GM08714 (cell line): ENCODE results near the gene GDF10.

Source experiments
- H3K4me3 ChIP-seq: fragments of 200-500 bp; sonication (Bioruptor generic); 2 replicates; pipeline ENCODE4 v1.5.1; 2014; ENCODE audit warnings: mild to moderate bottlenecking, low read length, inconsistent platforms
- ZNF274 ChIP-seq: IDR thresholded peaks from 2 replicates; pipeline ENCODE4 v1.6.1; 2012; ENCODE audit warnings: mild to moderate bottlenecking, low read depth, low read length

The GDF10 gene, protein sequence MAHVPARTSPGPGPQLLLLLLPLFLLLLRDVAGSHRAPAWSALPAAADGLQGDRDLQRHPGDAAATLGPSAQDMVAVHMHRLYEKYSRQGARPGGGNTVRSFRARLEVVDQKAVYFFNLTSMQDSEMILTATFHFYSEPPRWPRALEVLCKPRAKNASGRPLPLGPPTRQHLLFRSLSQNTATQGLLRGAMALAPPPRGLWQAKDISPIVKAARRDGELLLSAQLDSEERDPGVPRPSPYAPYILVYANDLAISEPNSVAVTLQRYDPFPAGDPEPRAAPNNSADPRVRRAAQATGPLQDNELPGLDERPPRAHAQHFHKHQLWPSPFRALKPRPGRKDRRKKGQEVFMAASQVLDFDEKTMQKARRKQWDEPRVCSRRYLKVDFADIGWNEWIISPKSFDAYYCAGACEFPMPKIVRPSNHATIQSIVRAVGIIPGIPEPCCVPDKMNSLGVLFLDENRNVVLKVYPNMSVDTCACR

DNA sequence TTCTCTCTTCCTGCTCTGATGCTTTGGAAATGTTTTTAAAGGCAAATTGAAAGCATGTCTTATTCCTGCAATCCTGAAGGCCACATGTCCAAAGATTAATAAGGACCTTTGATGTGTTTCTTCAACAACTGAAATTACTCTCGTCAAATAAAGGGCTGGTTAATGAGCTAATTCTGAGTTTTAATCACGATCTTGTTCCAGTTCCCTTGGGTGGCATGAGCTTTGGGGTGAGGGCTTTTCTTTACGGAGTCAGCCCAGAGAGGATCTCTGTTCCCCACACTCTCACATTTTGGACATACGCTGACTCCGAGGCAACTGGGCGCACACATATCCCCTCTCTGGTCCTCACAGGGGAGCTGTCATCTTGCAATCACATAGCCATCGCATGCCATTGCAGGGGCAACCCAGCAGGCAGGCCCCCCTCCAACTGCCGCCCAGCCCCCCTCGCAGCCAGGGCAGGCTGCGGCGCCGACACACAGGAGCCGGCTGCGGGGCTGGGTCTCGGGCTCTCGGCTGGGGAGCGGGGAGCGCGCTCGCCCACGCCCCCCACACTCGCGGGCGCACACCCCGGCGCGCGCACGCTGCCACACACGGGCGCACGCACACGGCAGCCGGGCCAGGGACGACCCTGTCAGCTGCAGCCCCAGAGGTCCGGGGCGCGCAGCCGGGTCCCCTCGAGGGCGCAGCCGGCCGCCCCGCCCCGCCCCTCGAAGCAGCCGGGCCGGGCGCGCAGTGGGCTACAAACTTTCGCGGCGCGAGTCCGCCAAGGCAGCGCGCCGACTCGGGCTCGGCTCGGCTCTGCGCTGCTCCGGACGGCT, at the start of gene GDF10:
Gene GDF10 (plus strand): TSS at position 587 of the 818 bp plus-strand sequence. CDS start 455 bp downstream, outside the sequence.
- TF ChIP-seq ZNF274, result no peak
- no peak within 1 kb of the TSS for H3K4me3 ChIP-seq

DNA sequence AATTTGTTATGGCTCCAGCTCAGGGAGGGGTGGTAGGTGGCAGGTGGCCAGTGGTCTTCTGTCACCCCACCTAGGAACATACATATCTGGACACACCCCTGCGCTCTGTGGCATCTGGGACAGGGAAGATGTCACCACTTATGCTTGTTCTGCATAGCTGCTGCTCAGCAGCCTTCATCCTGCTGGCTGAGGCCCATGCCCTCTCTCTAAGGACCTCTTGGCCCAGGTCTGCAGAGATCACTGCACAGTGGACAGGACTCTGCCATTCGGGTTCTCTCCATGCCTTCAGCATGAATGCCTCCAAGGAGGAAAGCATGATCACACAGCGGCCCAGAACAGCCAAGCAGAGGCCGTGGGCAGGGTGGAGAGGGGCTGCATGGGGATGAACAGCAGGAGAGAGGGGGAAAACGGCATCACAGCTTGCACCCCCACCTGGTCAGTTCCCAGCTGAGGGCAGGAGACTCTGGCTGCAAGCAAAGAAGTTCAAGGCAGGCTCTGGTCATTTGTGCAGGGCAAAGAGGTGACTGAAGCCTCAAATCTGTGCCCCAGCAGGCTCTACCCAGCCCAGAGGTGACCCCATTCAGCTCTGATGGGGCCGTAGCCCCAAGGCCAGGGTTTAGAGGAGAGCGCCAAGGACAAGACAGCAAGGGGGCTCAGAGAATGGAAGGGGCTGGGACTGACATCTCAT, 47.8 kb upstream of the GDF10 start:
- TF ChIP-seq ZNF274, result no peak
- no peak overlapping the region for H3K4me3 ChIP-seq

GRCh38 chr10:47253030-47253637, 46.9 kb upstream of the GDF10 start:
- H3K4me3 ChIP-seq, result no peak overlapping the region
- TF ChIP-seq ZNF274, result no peak

- TF ChIP-seq ZNF274, result no peak
- H3K4me3 ChIP-seq, result no peak overlapping the region
Observed at GRCh38 chr10:47253651-47254375, 46.2 kb upstream of the GDF10 start.

DNA sequence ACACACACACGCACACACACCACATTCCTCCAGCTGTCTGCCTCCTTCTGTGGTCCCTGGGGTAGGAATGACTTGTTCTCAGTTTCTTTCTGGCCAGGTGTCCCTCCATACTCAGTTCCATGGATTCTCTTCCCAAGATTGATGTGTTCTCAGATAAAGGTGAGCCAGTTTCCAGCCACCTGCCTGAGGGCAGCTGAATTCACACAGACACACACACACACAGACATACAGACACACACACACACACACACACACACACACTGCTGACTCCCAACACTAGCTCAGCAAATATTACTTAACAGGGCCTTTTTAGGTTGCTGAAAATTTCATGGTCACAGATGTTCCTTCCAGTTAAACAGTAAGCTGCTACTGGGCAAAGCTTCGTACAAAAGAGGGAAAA, 45.4 kb upstream of the GDF10 start:
- H3K4me3 ChIP-seq, result no peak overlapping the region
- no peak for TF ChIP-seq ZNF274

GRCh38 chr10:47255033-47255813, 44.8 kb upstream of the GDF10 start:
- no peak for TF ChIP-seq ZNF274
- H3K4me3 ChIP-seq, result no peak overlapping the region

DNA sequence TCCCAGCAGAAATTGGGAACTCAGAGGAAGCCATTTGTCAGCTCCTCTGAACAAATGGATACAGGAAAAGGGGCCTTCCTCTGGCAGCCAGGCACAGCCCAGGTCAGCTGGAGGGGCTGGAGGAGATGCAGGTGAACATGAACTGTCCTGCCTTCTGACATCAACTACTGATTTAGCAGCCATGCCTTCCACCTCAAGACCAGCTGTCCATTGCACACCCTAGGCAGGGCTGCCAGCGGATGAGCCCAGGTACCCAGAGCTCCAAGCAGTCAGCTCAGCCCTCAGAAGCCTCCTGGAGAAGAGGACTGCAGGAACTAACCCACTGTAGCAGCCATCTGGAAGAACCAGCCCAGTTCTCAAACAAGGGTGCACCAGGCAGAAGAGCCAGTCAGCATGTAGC, 44.1 kb upstream of the GDF10 start:
- no peak overlapping the region for H3K4me3 ChIP-seq
- no peak for TF ChIP-seq ZNF274

DNA sequence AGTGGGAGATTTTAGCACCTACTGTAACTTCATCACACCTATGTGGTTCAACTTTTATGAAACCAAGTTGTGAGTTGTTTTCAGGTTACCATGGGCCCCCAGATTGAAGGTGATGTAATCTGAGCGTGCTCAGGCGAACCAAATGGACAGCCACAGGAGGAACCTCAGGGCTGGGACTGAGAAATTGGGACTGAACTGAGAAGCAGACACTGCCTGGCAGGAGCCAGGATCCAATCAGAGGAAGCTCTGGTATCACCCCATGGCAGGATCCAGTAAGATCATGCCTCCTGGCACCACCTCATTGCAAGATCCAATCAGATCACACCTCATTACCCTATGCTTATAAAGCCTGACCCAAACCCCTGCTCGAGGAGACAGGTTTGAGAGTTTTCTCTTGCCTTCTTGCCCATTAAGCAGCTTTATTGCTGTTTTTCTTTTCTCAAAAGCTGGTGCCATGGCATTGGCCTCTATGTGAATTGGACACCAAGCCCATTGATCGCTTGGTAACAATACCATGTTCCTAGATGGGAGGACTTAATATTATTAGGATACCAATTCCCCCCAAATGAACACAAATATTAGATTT, 43.2 kb upstream of the GDF10 start:
- no peak overlapping the region for H3K4me3 ChIP-seq
- TF ChIP-seq ZNF274, result no peak

- TF ChIP-seq ZNF274, result no peak
- no peak overlapping the region for H3K4me3 ChIP-seq
Observed at GRCh38 chr10:47257396-47258120, 42.4 kb upstream of the GDF10 start.

GRCh38 chr10:47258921-47259320, 41.1 kb upstream of the GDF10 start:
- no peak for TF ChIP-seq ZNF274
- H3K4me3 ChIP-seq, result no peak overlapping the region

DNA sequence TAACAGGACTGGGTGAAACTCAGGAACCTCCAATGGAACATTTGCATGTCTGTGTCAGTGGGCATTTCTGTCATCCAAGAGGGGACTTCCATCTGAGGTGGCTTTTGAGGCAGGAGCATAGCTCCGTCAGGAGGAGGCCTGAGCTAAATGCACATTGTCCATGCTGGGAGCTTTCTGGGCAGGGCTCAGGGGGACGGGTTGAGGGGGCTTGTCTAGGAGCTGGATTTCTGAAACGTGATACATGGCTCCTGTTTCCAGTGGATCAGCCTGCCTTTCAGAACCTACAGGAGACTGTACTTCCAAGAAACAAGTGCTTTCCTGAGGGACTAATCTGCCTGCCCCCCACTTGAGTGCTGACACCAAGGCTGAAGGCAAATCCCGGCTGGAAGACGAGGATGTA, 40.5 kb upstream of the GDF10 start:
- H3K4me3 ChIP-seq, result no peak overlapping the region
- no peak for TF ChIP-seq ZNF274
